Endothelial cell of umbilical vein (primary cell): Measurements from ENCODE around the gene HSPG2.

ENCODE experiments used
- CTCF ChIP-seq, 2 donors: IDR thresholded peaks; 1 replicate in 1 of 2; 2 replicates in 1 of 2; pipeline ENCODE4 v1.5.1; 2011; ENCODE audit warnings: low read length in 2 of 2, mild to moderate bottlenecking in 2 of 2, moderate library complexity in 2 of 2, control low read depth in 1 of 2, inconsistent platforms in 1 of 2, low read depth in 1 of 2; ENCODE audit not compliant: insufficient read depth in 1 of 2; ENCODE audit errors: extremely low read depth in 1 of 2
- EZH2 ChIP-seq: IDR thresholded peaks from 2 replicates; pipeline ENCODE4 v1.6.1; 2012; ENCODE audit warnings: borderline replicate concordance, low read depth, mild to moderate bottlenecking, moderate library complexity, low read length, inconsistent platforms; ENCODE audit not compliant: severe bottlenecking
- FOS ChIP-seq: IDR thresholded peaks from 2 replicates; pipeline ENCODE4 v1.6.1; 2011; ENCODE audit warnings: mild to moderate bottlenecking, low read length, moderate library complexity, borderline replicate concordance; ENCODE audit not compliant: insufficient read depth
- GATA2 ChIP-seq: IDR thresholded peaks from 2 replicates; pipeline ENCODE4 v1.7.0; 2011; ENCODE audit warnings: low read depth, mild to moderate bottlenecking, moderate library complexity, mixed read lengths, low read length; ENCODE audit not compliant: insufficient read length, insufficient read depth
- JUN ChIP-seq: IDR thresholded peaks from 2 replicates; pipeline ENCODE4 v1.6.1; 2011; ENCODE audit warnings: borderline replicate concordance, low read depth; ENCODE audit not compliant: insufficient read length, insufficient read depth
- MAX ChIP-seq: IDR thresholded peaks from 2 replicates; pipeline ENCODE4 v1.6.1; 2011; ENCODE audit not compliant: insufficient read depth, insufficient read length
- POLR2A ChIP-seq: IDR thresholded peaks from 2 replicates; pipeline ENCODE4 v1.6.1; 2012; ENCODE audit warnings: low read depth, mild to moderate bottlenecking, control low read depth, low read length
- POLR2AphosphoS5 ChIP-seq: IDR thresholded peaks from 2 replicates; pipeline ENCODE4 v1.6.1; 2012; ENCODE audit warnings: low read depth, mild to moderate bottlenecking, control low read depth, low read length, moderate library complexity; ENCODE audit not compliant: insufficient read depth

GRCh38 chr1:21775985-21776562 lies 161.0 kb downstream of the HSPG2 start:
- TF ChIP-seq CTCF (IDR thresholded peaks at IDR 0.05; ENCODE audit: extremely low read depth in 1 of 2, insufficient read depth in 1 of 2, low read depth in 1 of 2, low read length in 2 of 2) = no peak
- TF ChIP-seq POLR2AphosphoS5 = no peak
- TF ChIP-seq FOS = no peak
- TF ChIP-seq POLR2A = no peak
- TF ChIP-seq MAX = no peak
- no peak for TF ChIP-seq EZH2
- TF ChIP-seq GATA2 = no peak
- no peak for TF ChIP-seq JUN
